Calu3 (cell line): ENCODE results near the gene MMP23B. TPM values are rescaled to one million over a fixed set of nuclear protein-coding genes. Genes with fewer than 3 reads are reported as not detected.
A peak's percentile ranks its signal among the peaks of the same experiment; 100 is the strongest.

Experiments used
- BruUV-seq: library from RNA; stranded (reverse); fragments of 400-500 nt; replicated peaks from 2 replicates; lab custom pipeline; 2021; lab: Mats Ljungman, UMichigan
- CTCF ChIA-PET: fragments of 300-600 bp; sonication (Branson Sonifier 250); formaldehyde crosslinking; loops from one replicate; lab custom pipeline; 2022; ENCODE audit warnings: antibody characterized with exemption; lab: Charles Lee
- DNase-seq: peaks from one replicate; pipeline ENCODE4 v3.0.0; 2022
- H3K27ac Mint-ChIP-seq: one replicate; pipeline ENCODE4 v1.8.0; 2022; ENCODE audit warnings: mixed read lengths; ENCODE audit not compliant: unreplicated experiment
- H3K27me3 Mint-ChIP-seq: one replicate; pipeline ENCODE4 v1.8.0; 2022; ENCODE audit warnings: mixed read lengths; ENCODE audit not compliant: unreplicated experiment
- H3K36me3 Mint-ChIP-seq: one replicate; pipeline ENCODE4 v1.8.0; 2022; ENCODE audit warnings: mild to moderate bottlenecking, moderate library complexity, mixed read lengths; ENCODE audit not compliant: insufficient read depth, unreplicated experiment
- H3K4me1 Mint-ChIP-seq: one replicate; pipeline ENCODE4 v1.8.0; 2022; ENCODE audit warnings: mild to moderate bottlenecking, low read depth, mixed read lengths; ENCODE audit not compliant: unreplicated experiment
- H3K4me3 Mint-ChIP-seq: one replicate; pipeline ENCODE4 v1.8.0; 2022; ENCODE audit warnings: mild to moderate bottlenecking, low read depth, moderate library complexity, mixed read lengths; ENCODE audit not compliant: unreplicated experiment
- H3K9me3 Mint-ChIP-seq: one replicate; pipeline ENCODE4 v1.8.0; 2022; ENCODE audit warnings: low read depth, mixed read lengths; ENCODE audit not compliant: unreplicated experiment
- CTCF ChIP-seq: fragments of 200-600 bp; IDR thresholded peaks from one replicate; pipeline ENCODE4 v1.8.0; 2022; ENCODE audit warnings: antibody characterized with exemption; ENCODE audit not compliant: unreplicated experiment
- intact Hi-C: fragments of 100-400 bp; cut with micrococcal nuclease; formaldehyde crosslinking; loops from one replicate; pipeline ENCODE4 v1.10.0; 2022; ENCODE audit not compliant: unreplicated experiment
- total RNA-seq: library from RNA; stranded (reverse); gene quantifications from 2 replicates; pipeline ENCODE4 v1.2.3, GENCODE V29; 2022

Gene MMP23B
- total RNA-seq, 1 experiment from 2014 or later = 1.9 TPM

DNA sequence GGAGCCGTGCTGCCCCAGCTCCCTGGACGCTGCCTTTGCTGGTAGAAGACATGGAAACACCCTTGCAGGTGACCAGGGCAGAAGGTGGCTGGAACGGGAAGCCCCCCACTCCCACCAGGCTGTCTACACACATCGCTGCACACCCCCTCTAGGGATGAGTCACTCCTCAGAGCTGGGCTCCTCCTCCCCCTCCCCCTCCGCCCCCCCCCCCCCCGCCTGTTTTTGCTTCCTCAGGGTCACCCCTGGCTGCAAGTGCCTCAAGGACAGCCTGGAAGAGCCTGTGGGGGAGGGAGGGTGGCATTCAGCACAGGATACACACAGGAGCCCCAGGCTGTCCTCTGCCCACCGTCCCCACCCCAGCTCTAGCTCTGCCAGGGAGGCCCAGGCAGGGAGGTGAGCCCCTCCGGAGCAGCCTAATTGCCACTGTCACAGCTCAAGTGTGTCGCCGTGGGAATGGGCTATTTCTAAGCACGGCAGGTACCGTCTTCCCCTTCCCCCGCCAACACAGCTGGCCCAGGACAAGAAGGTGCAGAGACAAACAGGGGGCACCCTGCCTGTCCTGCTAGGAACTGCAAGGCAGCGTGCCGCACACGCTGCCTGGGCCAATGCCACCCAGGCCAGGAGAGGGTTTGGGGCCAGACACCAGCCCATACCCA lies 34.6 kb upstream of the MMP23B start:
- peak overlapping the region; percentile 19 for H3K4me3 Mint-ChIP-seq
- H3K4me1 Mint-ChIP-seq = no peaks in the 10 kb centered on the region

DNA sequence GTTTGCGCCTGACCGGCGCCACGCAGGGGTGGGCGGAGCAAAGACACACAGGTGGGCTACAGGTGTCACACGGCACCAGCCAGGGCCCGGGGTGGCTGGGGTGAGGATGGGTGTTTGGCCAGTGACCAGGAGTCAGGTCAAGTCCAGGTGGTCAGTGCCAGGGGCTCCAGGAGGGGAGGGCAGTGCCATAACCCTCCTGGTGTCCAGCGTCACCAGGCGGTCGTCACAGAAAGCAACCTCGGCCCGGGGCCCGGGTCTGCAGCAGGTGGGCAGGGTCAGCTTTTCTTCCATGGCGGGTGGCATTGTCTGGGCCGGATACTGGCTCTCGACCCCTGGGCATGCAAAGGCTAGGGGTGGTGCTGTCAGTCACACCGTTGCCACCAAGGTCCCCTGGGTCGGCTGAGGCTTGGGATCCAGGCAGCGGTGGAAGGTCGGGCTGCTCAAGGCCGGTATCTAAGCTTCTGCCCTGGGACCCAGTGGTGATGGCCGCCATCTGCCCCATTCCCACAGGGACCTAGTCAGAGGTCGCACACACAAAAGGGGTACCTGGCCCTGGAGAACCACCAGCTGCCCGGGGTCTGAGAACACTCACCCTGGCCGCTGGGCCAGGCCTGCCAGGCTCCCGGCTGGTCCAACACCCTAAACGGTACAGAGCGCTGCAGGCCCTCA lies 33.8 kb upstream of the MMP23B start:
- peaks cover 1% of the 10 kb centered on the region for H3K27me3 Mint-ChIP-seq
- peaks cover 12% of the 10 kb centered on the region for H3K36me3 Mint-ChIP-seq
- H3K9me3 Mint-ChIP-seq = no peaks in the 10 kb centered on the region
- BruUV-seq = no TSS peak
- CTCF ChIA-PET = no interaction called here
- no peaks in the 10 kb centered on the region for H3K4me1 Mint-ChIP-seq
- peak; percentile 0 for TF ChIP-seq CTCF
- peak overlapping the region; percentile 19 for H3K4me3 Mint-ChIP-seq
- no peak overlapping the region for H3K27ac Mint-ChIP-seq
- intact Hi-C loops = no loop called here
- no peak for DNase-seq

More for the DNA sequence above, 34.6 kb upstream of the MMP23B start:
- intact Hi-C loops = no loop called here
- peak; percentile 24 for DNase-seq
- TF ChIP-seq CTCF = peak; percentile 19
- BruUV-seq = no TSS peak
- H3K27ac Mint-ChIP-seq = no peak overlapping the region
- H3K36me3 Mint-ChIP-seq = peaks cover 8% of the 10 kb centered on the region
- no peaks in the 10 kb centered on the region for H3K9me3 Mint-ChIP-seq
- H3K27me3 Mint-ChIP-seq = no peaks in the 10 kb centered on the region
- CTCF ChIA-PET = interaction anchor here (0.5 kb wide), 1 partner anchor 312 kb away, joined by 3 read pairs; no protein-coding TSS in a partner anchor

DNA sequence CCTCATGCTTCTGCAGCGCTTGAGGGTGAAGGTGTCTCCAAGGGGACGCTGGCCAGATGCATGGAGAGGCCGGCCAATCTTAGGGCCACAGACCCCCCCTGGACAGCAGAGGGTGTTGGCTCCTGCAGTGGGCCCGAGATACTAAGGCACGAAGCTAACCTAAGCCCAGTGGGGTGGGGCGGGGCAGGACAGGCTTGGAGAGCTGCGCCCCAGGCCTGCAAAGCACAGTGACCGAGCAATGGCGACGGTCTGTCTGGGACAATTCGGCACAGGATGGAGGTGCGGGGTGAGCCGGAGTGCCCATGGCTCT lies 33.3 kb upstream of the MMP23B start:
- TF ChIP-seq CTCF = no peak
- peaks cover 6% of the 10 kb centered on the region for H3K27me3 Mint-ChIP-seq
- peaks cover 12% of the 10 kb centered on the region for H3K36me3 Mint-ChIP-seq
- no TSS peak for BruUV-seq
- intact Hi-C loops = no loop called here
- H3K27ac Mint-ChIP-seq = no peak overlapping the region
- no peaks in the 10 kb centered on the region for H3K9me3 Mint-ChIP-seq
- CTCF ChIA-PET = no interaction called here
- no peak for DNase-seq
- H3K4me3 Mint-ChIP-seq = peak overlapping the region; percentile 65
- H3K4me1 Mint-ChIP-seq = no peaks in the 10 kb centered on the region

- intact Hi-C loops = no loop called here
- DNase-seq = no peak
- CTCF ChIA-PET = no interaction called here
- no peaks in the 10 kb centered on the region for H3K9me3 Mint-ChIP-seq
- peaks cover 12% of the 10 kb centered on the region for H3K36me3 Mint-ChIP-seq
- H3K4me1 Mint-ChIP-seq = no peaks in the 10 kb centered on the region
- TF ChIP-seq CTCF = no peak
- H3K27me3 Mint-ChIP-seq = peaks cover 12% of the 10 kb centered on the region
- no TSS peak for BruUV-seq
- H3K4me3 Mint-ChIP-seq = peak overlapping the region; percentile 65
- H3K27ac Mint-ChIP-seq = no peak overlapping the region
Observed at GRCh38 chr1:1599030-1599934, 32.7 kb upstream of the MMP23B start.
